Osteoblast (primary cell): ENCODE results near the gene COL4A2. TPM values are rescaled to one million over a fixed set of nuclear protein-coding genes. Genes with fewer than 3 reads are reported as not detected.
A peak's percentile ranks its signal among the peaks of the same experiment; 100 is the strongest.
"Not testable (repeated sequence)": the region's sequence is repeated elsewhere in the genome, so short reads cannot be mapped to it uniquely, and the experiment has no call there.

Experiments
- DNase-seq: peaks from one replicate; pipeline ENCODE4 v3.0.0; 2011; ENCODE audit warnings: low spot score, mixed read lengths; ENCODE audit not compliant: insufficient read length; ENCODE audit errors: missing footprints
- H2AFZ ChIP-seq: 2 replicates; pipeline ENCODE4 v1.6.0; 2011; ENCODE audit warnings: mild to moderate bottlenecking, low read length
- H3K27ac ChIP-seq: 2 replicates; pipeline ENCODE4 v1.5.1; 2011; ENCODE audit warnings: mild to moderate bottlenecking, low read depth, low read length, moderate library complexity
- H3K27me3 ChIP-seq: 2 replicates; pipeline ENCODE4 v1.6.0; 2012; ENCODE audit warnings: mild to moderate bottlenecking, control low read depth, inconsistent platforms, low read length, moderate library complexity; ENCODE audit not compliant: insufficient read depth
- H3K36me3 ChIP-seq: 2 replicates; pipeline ENCODE4 v1.5.1; 2011; ENCODE audit warnings: mild to moderate bottlenecking, low read length, control low read depth, moderate library complexity; ENCODE audit not compliant: insufficient read depth
- H3K4me1 ChIP-seq: 2 replicates; pipeline ENCODE4 v1.5.1; 2011; ENCODE audit warnings: mild to moderate bottlenecking, low read length, control low read depth, moderate library complexity; ENCODE audit not compliant: insufficient read depth
- H3K4me2 ChIP-seq: 2 replicates; pipeline ENCODE4 v1.6.0; 2011; ENCODE audit warnings: mild to moderate bottlenecking, low read length; ENCODE audit not compliant: insufficient read depth
- H3K4me3 ChIP-seq: fragments of 200-600 bp; sonication (generic); 3 replicates; pipeline ENCODE4 v1.5.1; 2012; ENCODE audit warnings: mild to moderate bottlenecking, low read length, inconsistent platforms; ENCODE audit not compliant: insufficient read depth
- H3K79me2 ChIP-seq: 2 replicates; pipeline ENCODE4 v1.6.0; 2012; ENCODE audit warnings: mild to moderate bottlenecking, low read length, control low read depth, inconsistent platforms; ENCODE audit not compliant: insufficient read depth
- H3K9me3 ChIP-seq: 2 replicates; pipeline ENCODE4 v1.5.1; 2011; ENCODE audit warnings: low read depth, low read length, control low read depth
- H4K20me1 ChIP-seq: 2 replicates; pipeline ENCODE4 v1.6.0; 2012; ENCODE audit warnings: mild to moderate bottlenecking, low read length, control low read depth; ENCODE audit not compliant: insufficient read depth
- CTCF ChIP-seq: IDR thresholded peaks from 2 replicates; pipeline ENCODE4 v1.5.1; 2011; ENCODE audit warnings: mild to moderate bottlenecking, low read depth, low read length, moderate library complexity; ENCODE audit errors: extremely low read depth
- total RNA-seq: library from RNA; depleted of rRNA; stranded (reverse); fragments of >200 nt; gene quantifications from 2 replicates; pipeline ENCODE4 v1.2.3, GENCODE V29; 2012

The COL4A2 gene
- total RNA-seq, 1 donor: 267 TPM

GRCh38 chr13:110485604-110486003 is 178.5 kb downstream of the COL4A2 start:
- peaks cover 83% of the 10 kb centered on the region for H3K36me3 ChIP-seq
- no peaks in the 10 kb centered on the region for H4K20me1 ChIP-seq

DNA sequence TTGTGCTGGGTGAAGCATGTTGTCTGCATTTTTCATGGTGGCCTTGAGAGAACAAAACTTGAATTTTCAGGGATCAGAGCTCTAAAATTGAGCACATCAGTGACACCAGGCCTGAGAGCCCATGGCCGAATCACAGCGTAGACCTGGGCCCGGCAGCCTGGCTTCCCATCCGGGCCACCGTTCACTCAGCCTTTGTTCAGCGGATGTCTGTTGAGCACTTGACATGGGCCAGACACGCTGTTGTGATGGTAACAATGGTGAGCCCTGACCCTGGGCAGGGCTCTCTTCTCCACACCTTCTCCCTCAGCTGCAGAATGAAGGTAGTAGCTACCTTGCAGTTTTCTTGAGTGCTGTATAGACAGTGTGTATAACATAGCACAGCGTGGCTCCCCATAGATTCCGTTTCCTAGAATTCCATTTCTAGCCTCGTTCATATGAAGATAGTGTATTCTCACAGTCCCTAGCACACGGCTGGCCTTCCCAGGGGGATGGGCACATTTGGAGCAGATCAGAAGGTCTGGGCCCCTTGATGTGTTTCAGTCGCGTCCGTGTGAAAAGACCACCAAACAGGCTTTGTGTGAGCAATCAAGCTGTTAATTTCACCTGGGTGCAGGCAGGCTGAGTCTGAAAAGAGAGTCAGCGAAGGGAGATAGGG is 179.1 kb downstream of the COL4A2 start:
- DNase-seq: no peak
- Histone ChIP-seq H3K4me2 (no peak overlapping the region), H3K36me3 (peaks cover 87% of the 10 kb centered on the region), H3K79me2 (no peaks in the 10 kb centered on the region), H3K27me3 (no peaks in the 10 kb centered on the region), H3K4me3 (no peak overlapping the region), H4K20me1 (no peaks in the 10 kb centered on the region), H3K27ac (no peak overlapping the region), H3K9me3 (no peaks in the 10 kb centered on the region), H3K4me1 (no peaks in the 10 kb centered on the region), H2AFZ (no peak overlapping the region)
- TF ChIP-seq CTCF: no peak

More at GRCh38 chr13:110485604-110486003, 178.5 kb downstream of the COL4A2 start:
- no peaks in the 10 kb centered on the region for H3K79me2 ChIP-seq
- no peaks in the 10 kb centered on the region for H3K4me1 ChIP-seq
- no peak for TF ChIP-seq CTCF
- no peaks in the 10 kb centered on the region for H3K27me3 ChIP-seq
- H3K9me3 ChIP-seq: no peaks in the 10 kb centered on the region
- no peak overlapping the region for H3K4me3 ChIP-seq
- H3K27ac ChIP-seq: no peak overlapping the region
- no peak for DNase-seq
- no peak overlapping the region for H3K4me2 ChIP-seq
- H2AFZ ChIP-seq: no peak overlapping the region

GRCh38 chr13:110486880-110487279 is 179.8 kb downstream of the COL4A2 start:
- not testable (repeated sequence) for H3K4me1 ChIP-seq, H3K9me3 ChIP-seq, H3K79me2 ChIP-seq, H3K27me3 ChIP-seq, H3K4me3 ChIP-seq, DNase-seq, H3K27ac ChIP-seq, H3K4me2 ChIP-seq, H2AFZ ChIP-seq, H4K20me1 ChIP-seq
- peaks cover 88% of the 10 kb centered on the region for H3K36me3 ChIP-seq

GRCh38 chr13:110490009-110490770 is 183.1 kb downstream of the COL4A2 start:
- Histone ChIP-seq H3K36me3 (peaks cover 92% of the 10 kb centered on the region), H3K4me1 (no peaks in the 10 kb centered on the region), H3K9me3 (no peaks in the 10 kb centered on the region), H3K27ac (no peak overlapping the region), H4K20me1 (no peaks in the 10 kb centered on the region), H3K79me2 (no peaks in the 10 kb centered on the region), H3K4me2 (no peak overlapping the region), H3K4me3 (no peak overlapping the region), H3K27me3 (no peaks in the 10 kb centered on the region), H2AFZ (no peak overlapping the region)
- DNase-seq: peak; percentile 76
- no peak for TF ChIP-seq CTCF
